Cardiac fibroblast (primary cell): Measurements from ENCODE around the gene ETV4.
A peak's percentile ranks its signal among the peaks of the same experiment; 100 is the strongest.

Source experiments
- DNase-seq, 2 donors: peaks; one replicate each; pipeline versions ENCODE4 v3.0.0 to v3.0.0-alpha.2; 2010; ENCODE audit warnings: low read depth in 2 of 2
- H3K4me3 ChIP-seq, 2 donors: replicated peaks in 1 of 2; 1 replicate in 1 of 2; 2 replicates in 1 of 2; pipeline ENCODE4 v1.5.1; 2011; ENCODE audit warnings: low read depth in 2 of 2, low read length in 2 of 2, mild to moderate bottlenecking in 2 of 2, moderate library complexity in 1 of 2
- TF ChIP-seq, protein P1 (sequence below): IDR thresholded peaks from one replicate; pipeline ENCODE4 v1.5.1; 2011; ENCODE audit warnings: low read depth, mild to moderate bottlenecking, low read length, inconsistent platforms

ETV4 gene

DNA sequence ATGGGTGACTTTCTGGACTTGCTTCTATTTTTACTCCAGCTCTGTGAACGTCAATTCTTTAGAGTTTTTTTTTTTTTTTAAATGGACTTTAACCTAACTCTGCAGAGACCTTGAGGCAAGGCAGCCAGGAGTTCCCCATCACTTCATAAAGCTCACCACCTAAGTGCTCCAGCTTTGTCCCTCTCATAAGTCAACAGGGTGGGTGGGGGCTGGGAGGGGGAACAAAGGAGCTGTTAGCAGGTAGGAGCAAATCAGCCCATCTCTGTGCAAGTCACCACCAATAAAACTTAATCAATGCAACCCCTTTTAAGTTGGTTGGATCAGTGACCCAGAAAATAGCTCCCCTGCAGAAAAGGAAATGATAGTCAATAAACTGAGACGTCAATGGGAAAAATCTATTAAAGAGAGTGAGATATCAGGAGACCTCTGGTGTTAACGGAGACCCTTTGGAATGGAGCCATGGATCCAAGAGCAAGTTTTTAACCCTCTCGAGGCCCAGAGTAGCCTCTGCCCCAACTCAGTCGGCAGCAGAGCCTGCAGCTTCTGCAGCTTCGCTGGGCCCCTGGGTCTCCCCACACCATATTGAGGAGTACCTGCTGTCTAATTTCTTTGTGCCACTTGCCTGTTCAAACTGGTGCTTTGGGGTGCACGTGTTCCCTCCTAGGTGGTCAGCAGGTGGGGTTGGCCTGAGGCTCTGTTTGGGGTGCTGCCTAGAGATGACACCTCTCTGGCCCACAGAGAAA, 27.6 kb upstream of the ETV4 start:
- TF ChIP-seq, protein P1, sequence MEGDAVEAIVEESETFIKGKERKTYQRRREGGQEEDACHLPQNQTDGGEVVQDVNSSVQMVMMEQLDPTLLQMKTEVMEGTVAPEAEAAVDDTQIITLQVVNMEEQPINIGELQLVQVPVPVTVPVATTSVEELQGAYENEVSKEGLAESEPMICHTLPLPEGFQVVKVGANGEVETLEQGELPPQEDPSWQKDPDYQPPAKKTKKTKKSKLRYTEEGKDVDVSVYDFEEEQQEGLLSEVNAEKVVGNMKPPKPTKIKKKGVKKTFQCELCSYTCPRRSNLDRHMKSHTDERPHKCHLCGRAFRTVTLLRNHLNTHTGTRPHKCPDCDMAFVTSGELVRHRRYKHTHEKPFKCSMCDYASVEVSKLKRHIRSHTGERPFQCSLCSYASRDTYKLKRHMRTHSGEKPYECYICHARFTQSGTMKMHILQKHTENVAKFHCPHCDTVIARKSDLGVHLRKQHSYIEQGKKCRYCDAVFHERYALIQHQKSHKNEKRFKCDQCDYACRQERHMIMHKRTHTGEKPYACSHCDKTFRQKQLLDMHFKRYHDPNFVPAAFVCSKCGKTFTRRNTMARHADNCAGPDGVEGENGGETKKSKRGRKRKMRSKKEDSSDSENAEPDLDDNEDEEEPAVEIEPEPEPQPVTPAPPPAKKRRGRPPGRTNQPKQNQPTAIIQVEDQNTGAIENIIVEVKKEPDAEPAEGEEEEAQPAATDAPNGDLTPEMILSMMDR, result no peak
- no peak for DNase-seq
- H3K4me3 ChIP-seq, result no peak overlapping the region

GRCh38 chr17:43572368-43572980, 26.3 kb upstream of the ETV4 start:
- no peak overlapping the region for H3K4me3 ChIP-seq
- TF ChIP-seq, protein P1, result no peak
- DNase-seq, result no peak

GRCh38 chr17:43570518-43570928, 24.4 kb upstream of the ETV4 start:
- H3K4me3 ChIP-seq, result no peak overlapping the region
- DNase-seq, result peak in 1 of 2 donors; percentile 76
- TF ChIP-seq, protein P1, result no peak

DNA sequence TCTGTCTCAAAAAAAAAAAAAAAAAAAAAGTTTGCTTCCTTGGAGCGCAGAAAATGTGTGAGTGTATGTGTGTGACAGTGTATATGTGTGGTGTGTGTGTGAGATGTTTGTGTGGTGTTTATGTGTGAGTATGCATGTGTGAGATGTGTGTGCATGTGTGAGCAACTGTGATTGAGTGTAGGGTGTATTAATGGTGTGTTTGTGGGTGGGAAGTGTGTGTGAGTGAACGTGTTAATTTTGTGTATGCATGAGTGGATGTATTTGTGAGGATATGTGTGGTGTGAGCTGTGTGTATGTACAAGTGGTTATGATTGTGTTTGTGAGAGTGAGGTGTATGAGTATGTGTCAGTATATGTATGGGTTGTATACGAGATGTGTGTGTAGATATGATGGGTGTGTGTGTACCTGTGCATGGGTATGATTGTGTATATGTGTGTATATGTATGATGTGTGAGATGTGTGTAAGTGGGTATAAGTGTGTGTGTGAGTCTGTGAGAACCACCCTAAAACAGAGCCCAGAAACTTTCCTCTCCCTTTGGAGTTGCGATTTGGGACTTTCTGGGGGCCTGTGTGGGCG, 22.5 kb upstream of the ETV4 start:
- no peak for DNase-seq
- TF ChIP-seq, protein P1, result no peak
- no peak overlapping the region for H3K4me3 ChIP-seq

- DNase-seq, result no peak
- TF ChIP-seq, protein P1, result no peak
- H3K4me3 ChIP-seq, result no peak overlapping the region
Measured at GRCh38 chr17:43563600-43564594, 17.8 kb upstream of the ETV4 start.

GRCh38 chr17:43562679-43563599, 16.8 kb upstream of the ETV4 start:
- TF ChIP-seq, protein P1, result no peak
- no peak for DNase-seq
- H3K4me3 ChIP-seq, result no peak overlapping the region
